Mammary microvascular endothelial cell (primary cell): ENCODE results near the gene MARCOL. TPM values are rescaled to one million over a fixed set of nuclear protein-coding genes. Genes with fewer than 3 reads are reported as not detected.

Experiments used
- total RNA-seq: library from RNA; depleted of rRNA; stranded (reverse); fragments of >200 nt; gene quantifications from 2 replicates; pipeline ENCODE4 v1.2.3, GENCODE V29; 2015

MARCOL gene, protein sequence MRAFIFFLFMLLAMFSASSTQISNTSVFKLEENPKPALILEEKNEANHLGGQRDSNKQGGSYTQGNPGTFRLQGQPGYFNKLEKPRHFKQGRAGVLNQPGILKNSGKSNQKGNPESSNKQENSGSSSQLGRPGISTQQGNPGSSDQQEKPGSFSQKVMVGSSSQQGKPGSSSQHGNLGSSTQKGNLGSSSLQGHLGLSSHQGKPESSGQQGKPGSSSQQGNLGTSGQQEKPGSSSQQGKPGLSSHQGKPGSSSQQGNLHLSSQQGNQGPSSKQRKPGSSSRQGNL
- total RNA-seq, result not detected in 2 replicates

DNA sequence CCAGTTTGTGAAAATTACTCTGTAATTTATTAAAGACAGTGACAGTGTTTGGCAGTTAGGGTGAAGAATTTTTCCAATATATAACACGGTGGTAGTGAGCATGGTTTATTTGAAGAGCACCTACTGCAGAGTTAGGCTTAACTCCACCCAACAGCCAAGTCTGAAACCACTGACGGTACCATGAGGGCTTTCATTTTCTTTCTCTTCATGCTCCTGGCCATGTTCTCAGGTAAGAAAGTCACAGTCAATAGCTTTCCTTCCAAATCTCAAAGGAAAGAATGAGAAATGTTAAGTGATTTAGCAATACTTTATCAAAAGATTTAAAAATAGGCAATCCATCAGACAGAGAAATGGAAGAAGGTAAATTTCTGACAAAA lies at the start of gene MARCOL:
Gene MARCOL (plus strand): TSS at position 108 of the 377 bp plus-strand sequence. CDS start 73 bp downstream, at position 181.

DNA sequence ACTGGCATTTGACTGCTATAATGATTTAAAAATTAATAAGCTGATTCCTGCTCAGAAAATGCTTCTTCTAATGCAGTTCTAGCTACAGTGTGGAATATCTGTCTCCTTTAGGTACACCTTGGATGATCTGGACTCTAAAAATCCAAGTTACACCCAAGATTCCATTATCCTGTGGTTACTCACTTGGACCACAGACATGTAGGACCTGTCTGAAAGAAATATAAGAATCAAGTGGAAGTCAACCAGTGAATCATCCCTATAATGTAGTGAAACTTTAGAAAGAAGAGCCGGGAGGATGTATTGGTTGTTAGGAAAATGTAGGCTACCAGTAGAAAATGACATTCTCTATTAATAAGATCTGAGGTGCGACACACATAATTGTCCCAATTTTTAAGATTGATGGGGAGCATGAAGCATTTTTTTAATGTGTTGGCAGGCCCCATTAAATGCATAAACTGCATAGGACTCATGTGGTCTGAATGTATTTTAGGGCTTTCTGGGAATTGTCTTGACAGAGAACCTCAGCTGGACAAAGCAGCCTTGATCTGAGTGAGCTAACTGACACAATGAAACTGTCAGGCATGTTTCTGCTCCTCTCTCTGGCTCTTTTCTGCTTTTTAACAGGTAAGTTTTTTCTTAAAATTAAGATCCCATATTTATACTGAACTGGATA lies 35.7 kb upstream of the MARCOL start, which contains the start of gene SPINK6:
Gene SPINK6 (plus strand): TSS at position 512 of the 673 bp plus-strand sequence. CDS start 55 bp downstream, at position 567.

GRCh38 chr5:148268566-148268965 lies 30.2 kb downstream of the MARCOL start, which contains the start of gene SPINK13:
TSS of gene SPINK13 (plus strand) at chr5:148268794. CDS start at chr5:148270073, 1,279 bp downstream.

Other genes with a start within 250 kb of the MARCOL start
- gene SPINK5, start 174.5 kb upstream of the MARCOL start, total RNA-seq, result 0.07 and 0.25 TPM in 2 replicates
- gene SPINK14, start 70.0 kb upstream of the MARCOL start, total RNA-seq, result not detected in 2 replicates
- not detected in 2 replicates for gene SPINK6, start 35.5 kb upstream of the MARCOL start, total RNA-seq
- gene SPINK13, start 30.3 kb downstream of the MARCOL start, total RNA-seq, result not detected in 2 replicates
- not detected in 2 replicates for gene SPINK7, start 73.9 kb downstream of the MARCOL start, total RNA-seq
- gene SPINK9, start 97.0 kb downstream of the MARCOL start, total RNA-seq, result not detected in 2 replicates
- 30.8 and 33.5 TPM in 2 replicates for gene FBXO38, start 145.4 kb downstream of the MARCOL start, total RNA-seq